Ovary (tissue), 9 donors: Measurements from ENCODE around the gene STX11. TPM values are rescaled to one million over a fixed set of nuclear protein-coding genes. Genes with fewer than 3 reads are reported as not detected.

Experiments
- DNase-seq, 5 donors: peaks; one replicate each; pipeline ENCODE4 v3.0.0-alpha.2; 2019 to 2020
- H3K27ac ChIP-seq, 2 donors: fragments of 200-600 bp; one replicate each; pipeline versions ENCODE4 v1.5.1 to v1.8.0; 2019 to 2022
- H3K27me3 ChIP-seq: fragments of 200-600 bp; one replicate; pipeline ENCODE4 v1.8.0; 2022
- H3K36me3 ChIP-seq: fragments of 200-600 bp; sonication (generic); one replicate; pipeline ENCODE4 v1.5.1; 2019
- H3K4me1 ChIP-seq: one replicate; pipeline ENCODE4 v1.8.1; 2013; ENCODE audit warnings: mild to moderate bottlenecking, moderate library complexity; ENCODE audit not compliant: insufficient read depth
- H3K4me3 ChIP-seq: fragments of 200-600 bp; sonication (generic); one replicate; pipeline ENCODE4 v1.5.1; 2017
- H3K9me3 ChIP-seq, 2 donors: fragments of 200-600 bp in 1 of 2; sonication (generic) in 1 of 2; one replicate each; pipeline versions ENCODE4 v1.5.1 to v1.8.1; 2013 to 2019; ENCODE audit warnings: mild to moderate bottlenecking in 1 of 2, moderate library complexity in 1 of 2
- CTCF ChIP-seq, 3 donors: fragments of 450-650 bp in 2 of 3; fragments of 200-600 bp in 1 of 3; IDR thresholded peaks; one replicate each; pipeline versions ENCODE4 v1.5.1 to v1.8.0; 2016 to 2022; ENCODE audit warnings: antibody characterized with exemption in 3 of 3, mild to moderate bottlenecking in 1 of 3
- EP300 ChIP-seq: sonication (generic); formaldehyde crosslinking; IDR thresholded peaks from one replicate; pipeline ENCODE4 v1.6.1; 2017; ENCODE audit warnings: antibody characterized with exemption
- POLR2A ChIP-seq: fragments of 450-650 bp; IDR thresholded peaks from one replicate; pipeline ENCODE4 v1.6.1; 2017; ENCODE audit warnings: antibody characterized with exemption, mild to moderate bottlenecking, moderate library complexity
- WGBS, 3 donors: extraction: QIAGEN DNeasy Blood & Tissue Kit in 1 of 3; methylation state at CpG; one replicate each; pipeline versions ENCODE4 v1.1.5 to v1.1.7; 2013 to 2017; 5-methylcytosine and 5-hydroxymethylcytosine counted together
- intact Hi-C, 4 donors: fragments of 100-400 bp; cut with DNase I; formaldehyde crosslinking; loops; one replicate each; pipeline versions ENCODE4 v1.11.0 to v1.15.1; 2022 to 2023
- polyA plus RNA-seq, 2 donors: library from polyadenylated mRNA; stranded (reverse); fragments of 200-250 nt in 1 of 2; fragments of 350-450 nt in 1 of 2; fragmentation: Illumina TruSeq in 1 of 2; extraction: RNeasy Lipid Tissue Mini Kit (QIAGEN cat#74804) in 1 of 2; gene quantifications; one replicate each; pipeline ENCODE4 v1.2.3, GENCODE V29; 2013 to 2014
- total RNA-seq, 7 donors: library from RNA; depleted of rRNA in 2 of 7; stranded (reverse); fragments of >200 nt in 2 of 7; fragmentation: NEBNext Ultra II Directional in 3 of 7; extraction: Animal tissue kit (Norgen Biotek cat#: 25700) in 3 of 7; gene quantifications; one replicate each; pipeline versions ENCODE4 v1.1.0 to v1.2.4, GENCODE V29; 2016 to 2023
- donor health status: DM: no; HTN: no; CAD: no; lungs with moderate emphysema.
- donor health status: DM: no; HTN: no; CAD: no.
- donor health status: Bipolar disorder and iron deficiency.
- donor health status: DM: yes; HTN: yes; CAD: no.
- donor health status: DM: no; HTN: no; CAD: no.
- donor health status: DM: yes; HTN: yes; CAD: no.

The STX11 gene
- total and polyA plus RNA-seq, 9 donors: 0.45 to 6.0 (median 1.7) TPM

- WGBS, 3 donors: 41 to 59% (median 52%) methylated on average over 3 of the region's 3 CpGs
- intact Hi-C loops: no loop called here
- Histone ChIP-seq H3K4me1 (no peaks in the 10 kb centered on the region), H3K27ac (no peak overlapping the region), H3K4me3 (no peak overlapping the region), H3K36me3 (no peaks in the 10 kb centered on the region), H3K27me3 (no peaks in the 10 kb centered on the region), H3K9me3 (no peaks in the 10 kb centered on the region)
- DNase-seq: no peak
- no peak for TF ChIP-seq POLR2A
- no peak for TF ChIP-seq CTCF (IDR thresholded peaks at IDR 0.05)
- no peak for TF ChIP-seq EP300
Measured at GRCh38 chr6:144171406-144171805, 21.1 kb downstream of the STX11 start.

- 94 to 96% (median 94%) methylated on average over 5 of the region's 5 CpGs for WGBS, 3 donors
- Histone ChIP-seq H3K27me3 (no peaks in the 10 kb centered on the region), H3K4me3 (no peak overlapping the region), H3K27ac (no peak overlapping the region), H3K9me3 (no peaks in the 10 kb centered on the region), H3K4me1 (no peaks in the 10 kb centered on the region), H3K36me3 (no peaks in the 10 kb centered on the region)
- TF ChIP-seq EP300 (no peak), POLR2A (no peak), CTCF (IDR thresholded peaks at IDR 0.05) (no peak)
- DNase-seq: no peak
- intact Hi-C loops: no loop called here
Measured at GRCh38 chr6:144174006-144174405, 23.7 kb downstream of the STX11 start.

GRCh38 chr6:144176043-144176442, 25.7 kb downstream of the STX11 start:
- no peaks in the 10 kb centered on the region for H3K4me1 ChIP-seq
- 53 to 60% (median 60%) methylated on average over 5 of the region's 5 CpGs for WGBS, 3 donors
- TF ChIP-seq EP300 (no peak), CTCF (IDR thresholded peaks at IDR 0.05) (no peak), POLR2A (no peak)
- no peak overlapping the region for H3K4me3 ChIP-seq
- H3K9me3 ChIP-seq: no peaks in the 10 kb centered on the region
- H3K27ac ChIP-seq: no peak overlapping the region
- no peaks in the 10 kb centered on the region for H3K36me3 ChIP-seq
- DNase-seq: no peak
- H3K27me3 ChIP-seq: no peaks in the 10 kb centered on the region
- intact Hi-C loops: no loop called here

- H3K4me1 ChIP-seq: no peaks in the 10 kb centered on the region
- H3K9me3 ChIP-seq: no peaks in the 10 kb centered on the region
- 90 to 94% (median 92%) methylated on average over 3 of the region's 3 CpGs for WGBS, 3 donors
- no peak overlapping the region for H3K27ac ChIP-seq
- no peak overlapping the region for H3K4me3 ChIP-seq
- intact Hi-C loops: no loop called here
- H3K27me3 ChIP-seq: no peaks in the 10 kb centered on the region
- TF ChIP-seq POLR2A (no peak), EP300 (no peak), CTCF (IDR thresholded peaks at IDR 0.05) (no peak)
- no peaks in the 10 kb centered on the region for H3K36me3 ChIP-seq
- no peak for DNase-seq
Measured at GRCh38 chr6:144177726-144178125, 27.4 kb downstream of the STX11 start.

- WGBS, 3 donors: 90 to 98% (median 95%) methylated on average over 3 of the region's 3 CpGs
- DNase-seq: no peak
- no peaks in the 10 kb centered on the region for H3K27me3 ChIP-seq
- no peak overlapping the region for H3K4me3 ChIP-seq
- H3K36me3 ChIP-seq: no peaks in the 10 kb centered on the region
- intact Hi-C loops: no loop called here
- H3K4me1 ChIP-seq: no peaks in the 10 kb centered on the region
- no peak overlapping the region for H3K27ac ChIP-seq
- no peaks in the 10 kb centered on the region for H3K9me3 ChIP-seq
- TF ChIP-seq POLR2A (no peak), CTCF (IDR thresholded peaks at IDR 0.05) (no peak), EP300 (no peak)
Measured at GRCh38 chr6:144178323-144178722, 28.0 kb downstream of the STX11 start.
